Subcutaneous adipose tissue (tissue), 4 donors: ENCODE measurements around the gene ITCH. TPM values are rescaled to one million over a fixed set of nuclear protein-coding genes. Genes with fewer than 3 reads are reported as not detected.

Source experiments
- CTCF ChIP-seq: fragments of 450-650 bp; IDR thresholded peaks from one replicate; pipeline ENCODE4 v1.5.1; 2016; ENCODE audit warnings: low read depth, mild to moderate bottlenecking, control low read depth, antibody characterized with exemption, moderate library complexity
- total RNA-seq, 4 donors: library from RNA; depleted of rRNA; stranded (reverse); fragments of >200 nt; gene quantifications; one replicate each; pipeline ENCODE4 v1.1.0, GENCODE V29; 2016

The ITCH gene
- total RNA-seq, 4 donors from 2014 or later = 59.0 to 178 (median 74.2) TPM

GRCh38 chr20:34403063-34403827, 40.2 kb downstream of the ITCH start:
- no peak for TF ChIP-seq CTCF

DNA sequence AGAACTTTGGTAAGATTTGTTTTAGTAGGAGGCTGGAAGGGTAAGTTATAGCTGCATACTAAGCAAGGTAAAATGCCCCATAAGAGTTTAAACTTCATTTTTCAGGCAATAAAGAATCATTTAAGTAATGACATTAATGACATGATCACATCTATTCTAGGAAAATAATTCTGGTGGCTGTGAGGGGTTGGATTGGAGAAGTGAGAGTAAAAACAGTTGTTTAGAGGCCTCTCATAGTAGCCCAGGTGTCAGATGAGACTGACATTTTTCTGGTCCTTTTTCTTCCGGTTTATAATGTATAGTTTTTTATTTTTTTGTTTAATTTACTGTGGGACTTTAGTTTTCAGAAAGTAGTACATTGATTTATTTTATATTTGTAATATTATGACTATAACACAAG, 40.8 kb downstream of the ITCH start:
- TF ChIP-seq CTCF = no peak

DNA sequence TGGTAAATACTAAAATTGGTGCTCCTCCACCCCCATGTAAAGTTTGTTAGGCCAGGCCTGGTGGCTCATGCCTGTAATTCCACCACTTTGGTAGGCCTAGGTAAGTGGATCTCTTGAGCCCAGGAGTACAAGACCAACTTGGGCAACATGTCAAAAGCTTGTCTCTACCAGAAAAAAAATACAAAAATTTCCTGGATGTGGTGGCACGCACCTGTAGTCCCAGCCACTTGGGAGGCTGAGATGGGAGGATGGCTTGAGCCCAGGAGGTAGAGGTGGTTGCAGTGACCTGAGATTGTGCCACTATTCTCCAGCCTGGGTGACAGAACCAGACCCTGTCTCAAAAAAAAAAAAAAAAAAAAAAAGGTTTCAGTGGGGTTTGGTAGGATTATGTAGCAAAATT, 41.7 kb downstream of the ITCH start:
- TF ChIP-seq CTCF = no peak

DNA sequence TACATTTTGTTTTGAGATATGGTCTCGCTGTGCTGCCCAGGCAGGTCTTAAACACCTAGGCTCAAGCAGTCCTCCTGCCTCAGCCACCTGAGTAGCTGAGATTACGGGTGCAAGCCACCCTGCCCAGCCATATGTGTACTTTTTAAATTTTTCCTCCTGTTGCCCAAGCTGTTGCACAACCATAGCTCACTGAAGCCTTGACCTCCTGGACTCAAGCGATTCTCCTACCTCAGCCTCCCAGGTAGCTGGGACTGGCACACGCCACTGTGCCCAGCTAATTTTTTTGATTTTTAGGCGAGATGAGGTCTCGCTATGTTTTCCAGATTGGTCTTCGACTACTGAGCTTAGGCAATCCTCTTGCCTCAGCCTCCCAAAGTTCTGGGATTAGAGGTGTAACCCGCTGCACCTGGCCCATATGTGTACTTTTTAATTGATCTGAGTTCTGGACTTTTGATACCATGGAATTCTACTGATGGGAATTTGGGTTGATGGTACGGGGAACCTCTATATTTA, 44.9 kb downstream of the ITCH start:
- TF ChIP-seq CTCF = no peak

DNA sequence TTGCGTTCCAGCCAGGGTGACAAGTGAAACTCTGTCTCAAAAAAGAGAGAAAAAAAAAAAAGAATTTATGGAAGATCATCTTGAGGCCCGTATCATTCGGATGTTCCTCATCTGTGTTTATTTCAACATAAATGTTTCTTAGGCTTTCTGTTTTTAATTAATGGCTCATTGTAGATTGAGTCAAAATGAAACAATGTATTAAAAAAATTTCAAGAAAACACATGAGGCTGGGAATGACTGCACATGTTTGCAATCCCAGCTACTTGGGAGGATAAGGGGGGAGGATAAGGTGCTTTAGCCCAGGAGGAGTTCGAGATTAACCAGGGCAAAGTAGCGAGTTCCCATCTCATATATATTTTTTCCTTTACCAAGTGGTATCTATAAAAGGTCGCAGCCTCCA, 47.3 kb downstream of the ITCH start:
- no peak for TF ChIP-seq CTCF

DNA sequence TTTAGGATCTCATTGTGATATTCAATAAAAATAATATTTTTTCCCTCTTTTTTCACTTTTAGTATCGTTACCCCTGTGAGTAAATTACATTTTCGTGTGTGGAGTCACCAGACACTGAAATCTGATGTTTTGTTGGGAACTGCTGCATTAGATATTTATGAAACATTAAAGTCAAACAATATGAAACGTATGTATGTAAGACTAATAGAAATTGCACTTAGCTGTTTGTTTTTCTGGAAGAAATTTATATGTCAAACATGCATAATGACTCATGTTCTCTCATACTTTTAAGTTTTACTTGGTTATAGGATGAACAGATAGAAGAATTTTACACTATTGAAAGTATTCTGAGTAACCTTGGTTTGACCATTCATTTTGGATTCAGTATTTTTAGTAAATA, 49.4 kb downstream of the ITCH start:
- TF ChIP-seq CTCF = no peak

DNA sequence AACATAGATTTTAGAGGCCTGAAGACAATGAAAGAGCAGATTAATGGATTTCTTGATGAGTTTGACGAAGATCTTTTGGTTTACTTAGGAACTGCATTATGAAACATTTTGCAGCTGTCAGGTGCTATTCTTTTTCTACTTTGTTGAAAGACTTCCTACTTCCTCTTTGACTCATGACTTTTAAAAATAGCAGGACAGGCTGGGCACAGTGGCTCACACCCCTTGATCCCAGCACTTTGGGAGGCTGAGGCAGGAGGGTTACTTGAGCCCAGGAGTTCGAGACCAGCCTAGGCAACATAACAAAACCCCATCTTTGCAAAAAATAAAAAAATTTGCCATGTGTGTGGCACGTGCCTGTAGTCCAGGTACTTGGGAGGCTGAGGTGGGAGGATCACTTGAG, 52.0 kb downstream of the ITCH start:
- no peak for TF ChIP-seq CTCF
